Measurements from ENCODE around the gene MBL2.

DNA sequence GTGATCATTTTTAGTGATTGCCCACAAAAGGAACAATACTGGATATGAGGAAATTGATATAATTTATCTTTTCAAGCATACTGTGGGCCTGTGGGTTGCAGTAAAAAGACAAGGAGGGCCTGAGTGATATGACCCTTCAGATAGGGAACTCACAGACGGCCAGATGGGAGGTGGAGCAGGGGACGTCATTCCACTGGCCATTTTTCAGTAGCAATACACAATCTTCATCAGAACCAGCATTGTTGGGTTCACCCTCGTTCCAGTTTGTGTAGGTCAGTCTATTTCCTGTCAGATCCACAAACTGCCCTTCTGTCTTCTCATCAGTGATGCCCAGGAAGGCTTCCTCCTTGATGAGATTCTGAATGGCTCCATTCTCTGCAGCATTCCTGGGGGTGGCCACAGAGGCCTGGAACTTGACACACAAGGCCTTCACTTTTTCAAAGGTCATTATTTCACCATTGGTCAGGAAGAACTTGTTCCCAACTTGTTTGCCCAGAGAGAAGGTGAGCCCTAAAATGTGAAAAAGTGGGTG, 4.5 kb downstream of the MBL2 start:
- TF ChIP-seq, protein P1, sequence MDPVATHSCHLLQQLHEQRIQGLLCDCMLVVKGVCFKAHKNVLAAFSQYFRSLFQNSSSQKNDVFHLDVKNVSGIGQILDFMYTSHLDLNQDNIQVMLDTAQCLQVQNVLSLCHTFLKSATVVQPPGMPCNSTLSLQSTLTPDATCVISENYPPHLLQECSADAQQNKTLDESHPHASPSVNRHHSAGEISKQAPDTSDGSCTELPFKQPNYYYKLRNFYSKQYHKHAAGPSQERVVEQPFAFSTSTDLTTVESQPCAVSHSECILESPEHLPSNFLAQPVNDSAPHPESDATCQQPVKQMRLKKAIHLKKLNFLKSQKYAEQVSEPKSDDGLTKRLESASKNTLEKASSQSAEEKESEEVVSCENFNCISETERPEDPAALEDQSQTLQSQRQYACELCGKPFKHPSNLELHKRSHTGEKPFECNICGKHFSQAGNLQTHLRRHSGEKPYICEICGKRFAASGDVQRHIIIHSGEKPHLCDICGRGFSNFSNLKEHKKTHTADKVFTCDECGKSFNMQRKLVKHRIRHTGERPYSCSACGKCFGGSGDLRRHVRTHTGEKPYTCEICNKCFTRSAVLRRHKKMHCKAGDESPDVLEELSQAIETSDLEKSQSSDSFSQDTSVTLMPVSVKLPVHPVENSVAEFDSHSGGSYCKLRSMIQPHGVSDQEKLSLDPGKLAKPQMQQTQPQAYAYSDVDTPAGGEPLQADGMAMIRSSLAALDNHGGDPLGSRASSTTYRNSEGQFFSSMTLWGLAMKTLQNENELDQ (tag by site-specific recombination; IDR thresholded peaks at IDR 0.05; ENCODE audit: low read depth), result no peak
- TF ChIP-seq PRDM10 (tag by site-specific recombination; IDR thresholded peaks at IDR 0.05), result no peak

Measured in HEK293 (cell line).